HG03378 (cell line): ENCODE measurements around the gene GALR3.

Experiments
- ATAC-seq: cut with Tn5 transposase; IDR thresholded peaks from one replicate; pipeline ENCODE4 v1.9.1; 2021; ENCODE audit warnings: mild to moderate bottlenecking, moderate library complexity; ENCODE audit not compliant: unreplicated experiment

GALR3 gene

GRCh38 chr22:37865510-37865909, 42.3 kb downstream of the GALR3 start:
- ATAC-seq = no peak

GRCh38 chr22:37870273-37870672, 47.1 kb downstream of the GALR3 start:
- ATAC-seq = no peak
